ENCODE data around the gene DDX6. TPM values are rescaled to one million over a fixed set of nuclear protein-coding genes. Genes with fewer than 3 reads are reported as not detected.

The DDX6 gene
- polyA plus RNA-seq, 2 of the 4 experiments (the other 2 are of a cell fraction), result 36.3 to 41.4 TPM

GRCh38 chr11:118790357-118791110, 430 bp downstream of the DDX6 start (continued):
- TF ChIP-seq ZFP36 (IDR thresholded peaks at IDR 0.05; ENCODE audit: borderline replicate concordance, partially characterized antibody) (no peak), ZNF302 (CRISPR knock-in tag; IDR thresholded peaks at IDR 0.05) (no peak), FOXS1 (CRISPR knock-in tag; IDR thresholded peaks at IDR 0.05) (no peak), TFCP2L1 (CRISPR knock-in tag; IDR thresholded peaks at IDR 0.05) (no peak), BHLHE40 (IDR thresholded peaks at IDR 0.05; ENCODE audit: low read depth, low read length) (no peak), ESRRA (IDR thresholded peaks at IDR 0.05; ENCODE audit: borderline replicate concordance, low read length) (no peak), MYC (IDR thresholded peaks at IDR 0.05; ENCODE audit: borderline replicate concordance, low read length) (no peak), HOXB5 (CRISPR knock-in tag; IDR thresholded peaks at IDR 0.05) (no peak), SMC3 (IDR thresholded peaks at IDR 0.05) (no peak)
- TF ChIP-seq, protein P1, sequence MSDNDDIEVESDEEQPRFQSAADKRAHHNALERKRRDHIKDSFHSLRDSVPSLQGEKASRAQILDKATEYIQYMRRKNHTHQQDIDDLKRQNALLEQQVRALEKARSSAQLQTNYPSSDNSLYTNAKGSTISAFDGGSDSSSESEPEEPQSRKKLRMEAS (IDR thresholded peaks at IDR 0.05), result peak; percentile 54; the same call in 1 of the 2 replicates

DNA sequence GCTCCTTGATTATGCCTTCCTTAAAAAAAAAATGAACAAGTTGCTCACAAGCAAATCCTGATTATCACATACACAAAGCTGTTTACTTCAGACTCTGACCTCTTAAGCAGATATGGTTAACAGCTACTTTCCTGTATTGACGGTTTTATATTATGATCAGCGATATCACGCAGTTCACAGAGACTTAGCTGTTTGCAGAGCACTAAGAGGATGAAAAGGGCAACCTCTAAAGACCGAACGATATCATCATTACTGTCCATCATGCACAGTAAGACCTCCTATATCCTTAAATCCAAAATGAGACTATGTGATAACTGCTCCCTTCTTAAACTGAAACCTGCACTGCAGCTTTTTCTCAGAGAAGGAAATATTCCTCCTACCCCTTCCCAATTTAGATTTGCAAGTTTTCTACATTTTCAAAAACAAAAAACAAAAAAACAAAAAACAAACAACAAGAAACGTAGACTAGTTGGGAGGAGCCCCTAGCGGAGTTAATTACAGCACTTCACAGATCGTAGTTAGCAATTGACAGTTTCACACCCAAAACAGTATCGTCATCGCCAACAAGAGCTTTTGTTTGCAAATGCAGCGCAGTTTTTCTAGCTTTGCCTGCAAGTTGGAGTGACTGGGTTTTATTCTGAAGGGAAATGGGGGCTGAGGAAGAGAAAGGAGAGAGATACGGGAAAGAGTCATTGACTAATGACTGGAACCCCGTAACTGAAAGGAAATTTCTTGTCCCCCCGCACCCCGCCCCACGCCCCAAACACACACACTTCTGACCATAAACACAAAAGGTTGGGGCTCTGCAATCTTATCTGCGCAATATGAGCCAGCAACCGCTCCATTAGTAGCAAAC, 1.2 kb downstream of the DDX6 start:
- Histone ChIP-seq H3K4me2 (peak overlapping the region; percentile 82), H3K27ac (peak overlapping the region; percentile 100), H3K9me3 (no peaks in the 10 kb centered on the region), H3K4me1 (peaks cover 36% of the 10 kb centered on the region), H3K4me3 (peak overlapping the region; percentile 69)
- ChIA-PET CTCF (interaction anchor here (0.8 to 4.1 kb wide), 10 partner anchors 9 to 141 kb away, joined by 3 to 18 read pairs (median 6); no protein-coding TSS in a partner anchor), POLR2A (interaction anchor here (0.7 kb wide), 1 partner anchor 161 kb away, joined by 11 read pairs; no protein-coding TSS in a partner anchor)
- no peak for FAIRE-seq
- TF ChIP-seq PBX3 (IDR thresholded peaks at IDR 0.05) (no peak), JUN (IDR thresholded peaks at IDR 0.05) (no peak), RFX5 (IDR thresholded peaks at IDR 0.05) (no peak), BHLHE40 (IDR thresholded peaks at IDR 0.05; ENCODE audit: low read depth, low read length) (no peak), SREBF2 (IDR thresholded peaks at IDR 0.05) (no peak), CEBPB (IDR thresholded peaks at IDR 0.05) (no peak), CHD4 (IDR thresholded peaks at IDR 0.05; ENCODE audit: borderline replicate concordance) (no peak), HOXA7 (CRISPR knock-in tag; IDR thresholded peaks at IDR 0.05) (no peak), JUNB (IDR thresholded peaks at IDR 0.05) (no peak), HOXB5 (CRISPR knock-in tag; IDR thresholded peaks at IDR 0.05) (no peak), RCOR1 (IDR thresholded peaks at IDR 0.05; ENCODE audit: low read depth, low read length) (no peak), FOXS1 (CRISPR knock-in tag; IDR thresholded peaks at IDR 0.05) (no peak), SMC3 (IDR thresholded peaks at IDR 0.05) (no peak), ATOH8 (CRISPR knock-in tag; IDR thresholded peaks at IDR 0.05; ENCODE audit: low read depth) (no peak), POLR2AphosphoS2 (conservative IDR thresholded peaks at IDR 0.05; ENCODE audit: low read length) (no peak)
- TF ChIP-seq, protein P2, sequence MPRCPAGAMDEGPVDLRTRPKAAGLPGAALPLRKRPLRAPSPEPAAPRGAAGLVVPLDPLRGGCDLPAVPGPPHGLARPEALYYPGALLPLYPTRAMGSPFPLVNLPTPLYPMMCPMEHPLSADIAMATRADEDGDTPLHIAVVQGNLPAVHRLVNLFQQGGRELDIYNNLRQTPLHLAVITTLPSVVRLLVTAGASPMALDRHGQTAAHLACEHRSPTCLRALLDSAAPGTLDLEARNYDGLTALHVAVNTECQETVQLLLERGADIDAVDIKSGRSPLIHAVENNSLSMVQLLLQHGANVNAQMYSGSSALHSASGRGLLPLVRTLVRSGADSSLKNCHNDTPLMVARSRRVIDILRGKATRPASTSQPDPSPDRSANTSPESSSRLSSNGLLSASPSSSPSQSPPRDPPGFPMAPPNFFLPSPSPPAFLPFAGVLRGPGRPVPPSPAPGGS (IDR thresholded peaks at IDR 0.05), result no peak
- no peak for ATAC-seq
- 3% methylated on average over 18 of the region's 18 CpGs for WGBS (ENCODE audit: missing lambda C conversion rate)
- peak in 1 of 2 experiments; percentile 12 for DNase-seq (ENCODE audit: low read depth in 1 of 2, low spot score in 1 of 2)
